ENCODE measurements around the gene CD1B. TPM values are rescaled to one million over a fixed set of nuclear protein-coding genes. Genes with fewer than 3 reads are reported as not detected.

Gene CD1B
- polyA plus RNA-seq, 1 donor from 2014 or later = not detected

GRCh38 chr1:158327481-158327880 is 3.9 kb downstream of the CD1B start:
- Histone ChIP-seq H3F3A (ENCODE audit: insufficient read depth, low read length, poor library complexity, severe bottlenecking) (no peaks in the 10 kb centered on the region), H3K4me2 (ENCODE audit: low read length) (no peak overlapping the region), H3K9me2 (ENCODE audit: insufficient read depth, low read length) (no peaks in the 10 kb centered on the region), H3K27me3 (ENCODE audit: insufficient read depth, low read depth, low read length) (no peaks in the 10 kb centered on the region), H3K9me3 (ENCODE audit: low read length) (no peaks in the 10 kb centered on the region), H3K4me3 (ENCODE audit: low read length) (no peak overlapping the region), H2AFZ (ENCODE audit: low read depth, low read length) (no peak overlapping the region), H3K27ac (ENCODE audit: low read length) (no peak overlapping the region), H3K36me3 (ENCODE audit: insufficient read depth, low read length) (no peaks in the 10 kb centered on the region), H4K20me1 (ENCODE audit: insufficient read depth) (no peaks in the 10 kb centered on the region), H3K9ac (ENCODE audit: low read length) (no peak overlapping the region), H3K79me2 (replicated peaks; ENCODE audit: insufficient read depth, low read length) (no peaks in the 10 kb centered on the region)
- no peak for TF ChIP-seq MXI1 (conservative IDR thresholded peaks at IDR 0.05; ENCODE audit: poor library complexity, severe bottlenecking)
- no peak for TF ChIP-seq CTCF (IDR thresholded peaks at IDR 0.05; ENCODE audit: poor library complexity, severe bottlenecking)
- no peak for TF ChIP-seq RAD21 (conservative IDR thresholded peaks at IDR 0.05)
- no peak for TF ChIP-seq EZH2 (IDR thresholded peaks at IDR 0.05; ENCODE audit: borderline replicate concordance, insufficient read depth, low read length, poor library complexity, severe bottlenecking)
- TF ChIP-seq TAF1 (IDR thresholded peaks at IDR 0.05; ENCODE audit: low read depth) = no peak
- TF ChIP-seq SMC3 (conservative IDR thresholded peaks at IDR 0.05; ENCODE audit: poor library complexity) = no peak
- no peak for TF ChIP-seq POLR2AphosphoS5 (IDR thresholded peaks at IDR 0.05)
- TF ChIP-seq EP300 (conservative IDR thresholded peaks at IDR 0.05; ENCODE audit: poor library complexity, severe bottlenecking) = no peak
- TF ChIP-seq REST (IDR thresholded peaks at IDR 0.05; ENCODE audit: borderline replicate concordance) = no peak

- Histone ChIP-seq H3K79me2 (replicated peaks; ENCODE audit: insufficient read depth, low read length) (no peaks in the 10 kb centered on the region), H3K27me3 (ENCODE audit: insufficient read depth, low read depth, low read length) (no peaks in the 10 kb centered on the region), H3K4me2 (ENCODE audit: low read length) (no peak overlapping the region), H2AFZ (ENCODE audit: low read depth, low read length) (no peak overlapping the region), H3K36me3 (ENCODE audit: insufficient read depth, low read length) (no peaks in the 10 kb centered on the region), H3K9me3 (ENCODE audit: low read length) (no peaks in the 10 kb centered on the region), H4K20me1 (ENCODE audit: insufficient read depth) (no peaks in the 10 kb centered on the region), H3K9me2 (ENCODE audit: insufficient read depth, low read length) (no peaks in the 10 kb centered on the region), H3K9ac (ENCODE audit: low read length) (no peak overlapping the region), H3K27ac (ENCODE audit: low read length) (no peak overlapping the region), H3F3A (ENCODE audit: insufficient read depth, low read length, poor library complexity, severe bottlenecking) (no peaks in the 10 kb centered on the region), H3K4me3 (ENCODE audit: low read length) (no peak overlapping the region)
- no peak for TF ChIP-seq MXI1 (conservative IDR thresholded peaks at IDR 0.05; ENCODE audit: poor library complexity, severe bottlenecking)
- TF ChIP-seq CTCF (IDR thresholded peaks at IDR 0.05; ENCODE audit: poor library complexity, severe bottlenecking) = no peak
- TF ChIP-seq SMC3 (conservative IDR thresholded peaks at IDR 0.05; ENCODE audit: poor library complexity) = no peak
- no peak for TF ChIP-seq POLR2AphosphoS5 (IDR thresholded peaks at IDR 0.05)
- TF ChIP-seq REST (IDR thresholded peaks at IDR 0.05; ENCODE audit: borderline replicate concordance) = no peak
- no peak for TF ChIP-seq EZH2 (IDR thresholded peaks at IDR 0.05; ENCODE audit: borderline replicate concordance, insufficient read depth, low read length, poor library complexity, severe bottlenecking)
- no peak for TF ChIP-seq TAF1 (IDR thresholded peaks at IDR 0.05; ENCODE audit: low read depth)
- TF ChIP-seq RAD21 (conservative IDR thresholded peaks at IDR 0.05) = no peak
- no peak for TF ChIP-seq EP300 (conservative IDR thresholded peaks at IDR 0.05; ENCODE audit: poor library complexity, severe bottlenecking)
These were observed 6.9 kb downstream of the CD1B start for GRCh38 chr1:158324395-158324794.
